HG02763 (cell line): ENCODE results near the gene KCNK18.
"Not testable (repeated sequence)": the region's sequence is repeated elsewhere in the genome, so short reads cannot be mapped to it uniquely, and the experiment has no call there.

Experiments used
- ATAC-seq: cut with Tn5 transposase; IDR thresholded peaks from one replicate; pipeline ENCODE4 v1.9.1; 2021; ENCODE audit warnings: mild to moderate bottlenecking, moderate library complexity; ENCODE audit not compliant: unreplicated experiment

Gene KCNK18

GRCh38 chr10:117218654-117219053 lies 21.4 kb downstream of the KCNK18 start:
- ATAC-seq, result no peak

- ATAC-seq, result no peak
These were observed 23.9 kb downstream of the KCNK18 start for GRCh38 chr10:117221156-117221711.

- no peak for ATAC-seq
These were observed 25.3 kb downstream of the KCNK18 start for GRCh38 chr10:117222552-117222951.

- no peak for ATAC-seq
These were observed 25.8 kb downstream of the KCNK18 start for GRCh38 chr10:117222976-117223692.

- ATAC-seq, result no peak
These were observed 26.6 kb downstream of the KCNK18 start for GRCh38 chr10:117223693-117224430.

- ATAC-seq, result no peak
These were observed 27.6 kb downstream of the KCNK18 start for GRCh38 chr10:117224881-117225280.

GRCh38 chr10:117226813-117227451 lies 29.6 kb downstream of the KCNK18 start:
- no peak for ATAC-seq

GRCh38 chr10:117228210-117228609 lies 30.9 kb downstream of the KCNK18 start:
- no peak for ATAC-seq

- not testable (repeated sequence) for ATAC-seq
These were observed 32.8 kb downstream of the KCNK18 start for GRCh38 chr10:117230107-117230506.

GRCh38 chr10:117237401-117237991 lies 40.2 kb downstream of the KCNK18 start:
- no peak for ATAC-seq

GRCh38 chr10:117239051-117239450 lies 41.8 kb downstream of the KCNK18 start:
- no peak for ATAC-seq

- no peak for ATAC-seq
These were observed 42.7 kb downstream of the KCNK18 start for GRCh38 chr10:117239721-117240620.

GRCh38 chr10:117240621-117241529 lies 43.6 kb downstream of the KCNK18 start, which contains the start of gene SLC18A2:
Gene SLC18A2, plus strand, starts transcription at chr10:117241114. Its CDS starts 580 bp downstream, at chr10:117241694.
- no peak for ATAC-seq

GRCh38 chr10:117241541-117242462 lies 44.5 kb downstream of the KCNK18 start:
- ATAC-seq, result no peak

- ATAC-seq, result no peak
These were observed 45.2 kb downstream of the KCNK18 start for GRCh38 chr10:117242463-117242832.

GRCh38 chr10:117246997-117247671 lies 49.8 kb downstream of the KCNK18 start:
- no peak for ATAC-seq

- no peak for ATAC-seq
These were observed 51.6 kb downstream of the KCNK18 start for GRCh38 chr10:117248750-117249465.
